Loucy (cell line): ENCODE measurements around the gene REM1.

Source experiments
- EZH2phosphoT487 ChIP-seq: fragments of 200-600 bp; IDR thresholded peaks from 2 replicates; pipeline ENCODE4 v1.6.1; 2018; ENCODE audit warnings: antibody characterized with exemption, mild to moderate bottlenecking, moderate library complexity, borderline replicate concordance
- TF ChIP-seq, protein P1 (sequence below): fragments of 200-600 bp; sonication (generic); conservative IDR thresholded peaks from 2 replicates; pipeline ENCODE4 v1.5.1; 2014; ENCODE audit warnings: mild to moderate bottlenecking, antibody characterized with exemption, low read length

DNA sequence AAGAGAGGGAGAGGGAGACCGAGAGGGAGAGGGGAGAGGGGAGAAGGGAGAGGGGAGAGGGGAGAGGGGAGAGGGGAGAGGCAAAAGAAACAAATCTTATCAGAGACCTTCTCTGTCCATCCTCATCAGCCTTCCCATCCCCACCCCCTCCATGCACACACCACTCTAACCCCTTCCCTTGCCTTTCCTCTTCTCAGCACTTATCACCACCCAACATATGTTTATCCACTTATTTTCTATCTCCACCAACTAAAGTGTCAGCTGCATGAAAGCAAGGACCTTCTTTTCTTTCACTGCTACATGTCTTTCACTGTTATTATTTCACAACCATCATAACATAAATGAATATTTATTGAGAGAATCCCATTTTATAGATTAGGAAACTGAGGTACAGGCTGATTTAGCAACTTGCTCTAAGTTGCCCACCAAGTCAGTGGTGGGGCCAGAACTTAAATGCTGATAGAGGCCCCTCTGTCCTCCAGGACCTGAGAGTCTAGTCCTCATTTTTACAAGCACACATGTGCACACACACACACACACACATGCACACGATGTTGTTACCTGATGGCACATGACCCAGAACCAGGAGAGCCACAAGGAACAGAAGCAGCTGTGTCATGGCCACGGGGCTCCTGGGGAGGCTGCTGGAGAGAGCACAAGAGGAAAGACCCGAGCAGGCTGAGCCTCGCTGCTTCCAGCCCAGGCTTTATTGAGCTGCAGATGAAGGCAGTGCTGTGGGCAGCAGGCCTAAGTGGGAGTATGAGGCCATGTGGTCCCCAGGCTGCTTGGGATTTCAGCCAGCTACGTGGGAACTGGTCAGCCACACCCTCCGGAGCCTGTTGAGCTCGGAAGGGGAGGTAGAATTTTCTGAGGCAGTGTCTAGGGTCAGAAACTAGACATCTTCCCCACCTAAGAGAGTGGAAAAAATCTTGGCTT lies 2.4 kb upstream of the REM1 start:
- TF ChIP-seq, protein P1, sequence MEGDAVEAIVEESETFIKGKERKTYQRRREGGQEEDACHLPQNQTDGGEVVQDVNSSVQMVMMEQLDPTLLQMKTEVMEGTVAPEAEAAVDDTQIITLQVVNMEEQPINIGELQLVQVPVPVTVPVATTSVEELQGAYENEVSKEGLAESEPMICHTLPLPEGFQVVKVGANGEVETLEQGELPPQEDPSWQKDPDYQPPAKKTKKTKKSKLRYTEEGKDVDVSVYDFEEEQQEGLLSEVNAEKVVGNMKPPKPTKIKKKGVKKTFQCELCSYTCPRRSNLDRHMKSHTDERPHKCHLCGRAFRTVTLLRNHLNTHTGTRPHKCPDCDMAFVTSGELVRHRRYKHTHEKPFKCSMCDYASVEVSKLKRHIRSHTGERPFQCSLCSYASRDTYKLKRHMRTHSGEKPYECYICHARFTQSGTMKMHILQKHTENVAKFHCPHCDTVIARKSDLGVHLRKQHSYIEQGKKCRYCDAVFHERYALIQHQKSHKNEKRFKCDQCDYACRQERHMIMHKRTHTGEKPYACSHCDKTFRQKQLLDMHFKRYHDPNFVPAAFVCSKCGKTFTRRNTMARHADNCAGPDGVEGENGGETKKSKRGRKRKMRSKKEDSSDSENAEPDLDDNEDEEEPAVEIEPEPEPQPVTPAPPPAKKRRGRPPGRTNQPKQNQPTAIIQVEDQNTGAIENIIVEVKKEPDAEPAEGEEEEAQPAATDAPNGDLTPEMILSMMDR, result no peak
- no peak for TF ChIP-seq EZH2phosphoT487
